NB4 (cell line): ENCODE data around the gene CDK13.

Experiments
- CTCF ChIP-seq: IDR thresholded peaks from one replicate; pipeline ENCODE4 v1.5.1; 2012; ENCODE audit warnings: low read depth, low read length
- POLR2A ChIP-seq: IDR thresholded peaks from 2 replicates; pipeline ENCODE4 v1.6.1; 2011; ENCODE audit warnings: mild to moderate bottlenecking; ENCODE audit not compliant: insufficient read length; ENCODE audit errors: extremely low read depth

GRCh38 chr7:40033826-40034225, 83.8 kb downstream of the CDK13 start:
- no peak for TF ChIP-seq CTCF
- TF ChIP-seq POLR2A: no peak
